Fibroblast of the conjunctiva (primary cell): ENCODE results near the gene YPEL2.

ENCODE experiments used
- DNase-seq: peaks from one replicate; pipeline ENCODE4 v3.0.0-alpha.2; 2010; ENCODE audit warnings: low read depth

The YPEL2 gene

GRCh38 chr17:59357219-59357697, 25.8 kb downstream of the YPEL2 start:
- no peak for DNase-seq

GRCh38 chr17:59357929-59358328, 26.5 kb downstream of the YPEL2 start:
- no peak for DNase-seq

GRCh38 chr17:59361386-59361785, 29.9 kb downstream of the YPEL2 start:
- DNase-seq, result peak; percentile 78

GRCh38 chr17:59361916-59362810, 30.7 kb downstream of the YPEL2 start:
- DNase-seq, result peak; percentile 63

- DNase-seq, result no peak
These were observed 31.4 kb downstream of the YPEL2 start for GRCh38 chr17:59362811-59363205.

- no peak for DNase-seq
These were observed 34.0 kb downstream of the YPEL2 start for GRCh38 chr17:59365383-59365981.

- DNase-seq, result no peak
These were observed 34.7 kb downstream of the YPEL2 start for GRCh38 chr17:59366040-59366757.

- peak; percentile 57 for DNase-seq
These were observed 35.6 kb downstream of the YPEL2 start for GRCh38 chr17:59366773-59367656.

- no peak for DNase-seq
These were observed 36.2 kb downstream of the YPEL2 start for GRCh38 chr17:59367657-59368045.

GRCh38 chr17:59368218-59368857, 36.9 kb downstream of the YPEL2 start:
- DNase-seq, result no peak

- no peak for DNase-seq
These were observed 37.8 kb downstream of the YPEL2 start for GRCh38 chr17:59369031-59369975.

GRCh38 chr17:59370593-59371299, 39.3 kb downstream of the YPEL2 start:
- DNase-seq, result no peak

GRCh38 chr17:59371416-59372100, 40.1 kb downstream of the YPEL2 start:
- DNase-seq, result no peak

- DNase-seq, result no peak
These were observed 40.8 kb downstream of the YPEL2 start for GRCh38 chr17:59372138-59372751.

- DNase-seq, result peak; percentile 91
These were observed 42.5 kb downstream of the YPEL2 start for GRCh38 chr17:59373882-59374495.

- DNase-seq, result no peak
These were observed 43.2 kb downstream of the YPEL2 start for GRCh38 chr17:59374612-59375011.

- DNase-seq, result no peak
These were observed 44.4 kb downstream of the YPEL2 start for GRCh38 chr17:59375857-59376256.

GRCh38 chr17:59376506-59376905, 45.1 kb downstream of the YPEL2 start:
- no peak for DNase-seq
